Neural cell (in vitro differentiated cells): Measurements from ENCODE around the gene CCNY. TPM values are rescaled to one million over a fixed set of nuclear protein-coding genes. Genes with fewer than 3 reads are reported as not detected.

Experiments used
- H2AFZ ChIP-seq: fragments of 200-600, 300-800 bp; sonication (generic), shearing (Covaris generic); 2 replicates; pipeline ENCODE4 v1.6.0; 2014; ENCODE audit warnings: low read depth, mild to moderate bottlenecking, antibody characterized with exemption, low read length, moderate library complexity
- H3F3A ChIP-seq: fragments of 200-600 bp; shearing (Covaris generic); 2 replicates; pipeline ENCODE4 v1.6.1; 2016; ENCODE audit warnings: mild to moderate bottlenecking, moderate library complexity, mixed read lengths, antibody characterized with exemption, low read length; ENCODE audit not compliant: insufficient read depth, poor library complexity, severe bottlenecking
- H3K27ac ChIP-seq: fragments of 200-600, 300-800 bp; sonication (generic), shearing (Covaris generic); 2 replicates; pipeline ENCODE4 v1.5.1; 2014; ENCODE audit warnings: mild to moderate bottlenecking, low read length, moderate library complexity
- H3K27me3 ChIP-seq: fragments of 300-800, 200-600 bp; sonication (generic), shearing (Covaris generic); 2 replicates; pipeline ENCODE4 v1.6.0; 2014; ENCODE audit warnings: mild to moderate bottlenecking, low read depth, low read length, moderate library complexity; ENCODE audit not compliant: insufficient read depth
- H3K36me3 ChIP-seq: fragments of 300-800, 200-600 bp; sonication (generic), shearing (Covaris generic); 2 replicates; pipeline ENCODE4 v1.5.1; 2014; ENCODE audit warnings: mild to moderate bottlenecking, antibody characterized with exemption, low read length, moderate library complexity; ENCODE audit not compliant: insufficient read depth
- H3K4me2 ChIP-seq: fragments of 300-800, 200-600 bp; sonication (generic), shearing (Covaris generic); 2 replicates; pipeline ENCODE4 v1.6.0; 2014; ENCODE audit warnings: mild to moderate bottlenecking, low read length
- H3K4me3 ChIP-seq: fragments of 300-800, 200-600 bp; sonication (generic), shearing (Covaris generic); 2 replicates; pipeline ENCODE4 v1.5.1; 2014; ENCODE audit warnings: mild to moderate bottlenecking, low read length, moderate library complexity
- H3K79me2 ChIP-seq: fragments of 200-600 bp; shearing (Covaris generic); replicated peaks from 2 replicates; pipeline ENCODE4 v1.6.0; 2014; ENCODE audit warnings: mild to moderate bottlenecking, low read length, moderate library complexity; ENCODE audit not compliant: insufficient read depth
- H3K9ac ChIP-seq: fragments of 300-800, 200-600 bp; sonication (generic), shearing (Covaris generic); 2 replicates; pipeline ENCODE4 v1.6.1; 2016; ENCODE audit warnings: mild to moderate bottlenecking, low read length, mixed read lengths
- H3K9me2 ChIP-seq: fragments of 200-600 bp; shearing (Covaris generic); 2 replicates; pipeline ENCODE4 v1.6.1; 2016; ENCODE audit warnings: mild to moderate bottlenecking, low read length, mixed read lengths; ENCODE audit not compliant: insufficient read depth
- H3K9me3 ChIP-seq: fragments of 200-600, 300-800 bp; sonication (generic), shearing (Covaris generic); 2 replicates; pipeline ENCODE4 v1.6.1; 2016; ENCODE audit warnings: mild to moderate bottlenecking, mixed run types, low read length, moderate library complexity, mixed read lengths
- H4K20me1 ChIP-seq: fragments of 200-600 bp; shearing (Covaris generic); 2 replicates; pipeline ENCODE4 v1.6.1; 2016; ENCODE audit warnings: mild to moderate bottlenecking, mixed run types; ENCODE audit not compliant: insufficient read depth
- EP300 ChIP-seq: fragments of 450-650 bp; conservative IDR thresholded peaks from 2 replicates; pipeline ENCODE4 v1.6.1; 2014; ENCODE audit warnings: antibody characterized with exemption, mild to moderate bottlenecking, moderate library complexity; ENCODE audit not compliant: poor library complexity, severe bottlenecking
- EZH2 ChIP-seq: fragments of 200-600, 300-800 bp; shearing (Covaris generic), sonication (generic); IDR thresholded peaks from 2 replicates; pipeline ENCODE4 v1.6.1; 2014; ENCODE audit warnings: antibody characterized with exemption, low read length, borderline replicate concordance, mild to moderate bottlenecking; ENCODE audit not compliant: insufficient read depth, poor library complexity, severe bottlenecking
- MXI1 ChIP-seq: fragments of 450-650 bp; conservative IDR thresholded peaks from 2 replicates; pipeline ENCODE4 v1.6.1; 2014; ENCODE audit warnings: antibody characterized with exemption, mild to moderate bottlenecking; ENCODE audit not compliant: poor library complexity, severe bottlenecking
- POLR2AphosphoS5 ChIP-seq: IDR thresholded peaks from 2 replicates; pipeline ENCODE4 v1.6.1; 2012
- RAD21 ChIP-seq: fragments of 450-650 bp; conservative IDR thresholded peaks from 2 replicates; pipeline ENCODE4 v1.6.1; 2014; ENCODE audit warnings: antibody characterized with exemption, mild to moderate bottlenecking, moderate library complexity
- SMC3 ChIP-seq: fragments of 450-650 bp; conservative IDR thresholded peaks from 2 replicates; pipeline ENCODE4 v1.6.1; 2014; ENCODE audit warnings: antibody characterized with exemption, mild to moderate bottlenecking, moderate library complexity; ENCODE audit not compliant: poor library complexity
- TAF1 ChIP-seq: IDR thresholded peaks from 2 replicates; pipeline ENCODE4 v1.6.1; 2012; ENCODE audit warnings: low read depth
- polyA plus RNA-seq: library from polyadenylated mRNA; depleted of rRNA; stranded (reverse); fragments of >200 nt; gene quantifications from 2 replicates; pipeline ENCODE4 v1.2.3, GENCODE V29; 2014
- TF ChIP-seq, protein P1 (sequence below): IDR thresholded peaks from 2 replicates; pipeline ENCODE4 v1.6.1; 2012; ENCODE audit warnings: borderline replicate concordance
- TF ChIP-seq, protein P2 (sequence below): fragments of 450-650 bp; IDR thresholded peaks from 2 replicates; pipeline ENCODE4 v1.5.1; 2014; ENCODE audit warnings: antibody characterized with exemption, mild to moderate bottlenecking, moderate library complexity; ENCODE audit not compliant: poor library complexity, severe bottlenecking

The CCNY gene
- polyA plus RNA-seq, 1 donor from 2014 or later = 36.4 TPM

DNA sequence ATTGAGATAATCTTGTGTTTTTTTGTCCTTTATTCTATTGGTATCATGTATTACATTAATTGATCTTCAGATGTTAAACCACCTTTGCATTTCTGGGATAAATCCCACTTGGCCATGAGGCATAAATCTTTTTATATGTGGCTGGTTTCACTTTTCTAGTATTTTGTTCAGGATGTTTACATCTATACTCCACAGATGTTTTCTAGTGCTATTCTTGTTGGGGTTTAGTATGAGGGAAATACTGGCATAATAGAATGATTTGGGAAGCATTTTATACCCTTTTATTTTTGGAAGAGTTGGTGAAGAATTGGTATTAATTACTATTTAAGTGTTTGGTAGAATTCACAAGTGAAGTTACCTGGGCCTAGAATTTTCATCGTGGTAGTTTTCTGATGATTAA lies 41.8 kb upstream of the CCNY start:
- H2AFZ ChIP-seq = no peak overlapping the region
- no peaks in the 10 kb centered on the region for H4K20me1 ChIP-seq
- TF ChIP-seq POLR2AphosphoS5 (no peak), EZH2 (no peak), SMC3 (no peak), MXI1 (no peak), RAD21 (no peak), EP300 (no peak)
- TF ChIP-seq, protein P1, sequence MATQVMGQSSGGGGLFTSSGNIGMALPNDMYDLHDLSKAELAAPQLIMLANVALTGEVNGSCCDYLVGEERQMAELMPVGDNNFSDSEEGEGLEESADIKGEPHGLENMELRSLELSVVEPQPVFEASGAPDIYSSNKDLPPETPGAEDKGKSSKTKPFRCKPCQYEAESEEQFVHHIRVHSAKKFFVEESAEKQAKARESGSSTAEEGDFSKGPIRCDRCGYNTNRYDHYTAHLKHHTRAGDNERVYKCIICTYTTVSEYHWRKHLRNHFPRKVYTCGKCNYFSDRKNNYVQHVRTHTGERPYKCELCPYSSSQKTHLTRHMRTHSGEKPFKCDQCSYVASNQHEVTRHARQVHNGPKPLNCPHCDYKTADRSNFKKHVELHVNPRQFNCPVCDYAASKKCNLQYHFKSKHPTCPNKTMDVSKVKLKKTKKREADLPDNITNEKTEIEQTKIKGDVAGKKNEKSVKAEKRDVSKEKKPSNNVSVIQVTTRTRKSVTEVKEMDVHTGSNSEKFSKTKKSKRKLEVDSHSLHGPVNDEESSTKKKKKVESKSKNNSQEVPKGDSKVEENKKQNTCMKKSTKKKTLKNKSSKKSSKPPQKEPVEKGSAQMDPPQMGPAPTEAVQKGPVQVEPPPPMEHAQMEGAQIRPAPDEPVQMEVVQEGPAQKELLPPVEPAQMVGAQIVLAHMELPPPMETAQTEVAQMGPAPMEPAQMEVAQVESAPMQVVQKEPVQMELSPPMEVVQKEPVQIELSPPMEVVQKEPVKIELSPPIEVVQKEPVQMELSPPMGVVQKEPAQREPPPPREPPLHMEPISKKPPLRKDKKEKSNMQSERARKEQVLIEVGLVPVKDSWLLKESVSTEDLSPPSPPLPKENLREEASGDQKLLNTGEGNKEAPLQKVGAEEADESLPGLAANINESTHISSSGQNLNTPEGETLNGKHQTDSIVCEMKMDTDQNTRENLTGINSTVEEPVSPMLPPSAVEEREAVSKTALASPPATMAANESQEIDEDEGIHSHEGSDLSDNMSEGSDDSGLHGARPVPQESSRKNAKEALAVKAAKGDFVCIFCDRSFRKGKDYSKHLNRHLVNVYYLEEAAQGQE = no peak
- TF ChIP-seq, protein P2, sequence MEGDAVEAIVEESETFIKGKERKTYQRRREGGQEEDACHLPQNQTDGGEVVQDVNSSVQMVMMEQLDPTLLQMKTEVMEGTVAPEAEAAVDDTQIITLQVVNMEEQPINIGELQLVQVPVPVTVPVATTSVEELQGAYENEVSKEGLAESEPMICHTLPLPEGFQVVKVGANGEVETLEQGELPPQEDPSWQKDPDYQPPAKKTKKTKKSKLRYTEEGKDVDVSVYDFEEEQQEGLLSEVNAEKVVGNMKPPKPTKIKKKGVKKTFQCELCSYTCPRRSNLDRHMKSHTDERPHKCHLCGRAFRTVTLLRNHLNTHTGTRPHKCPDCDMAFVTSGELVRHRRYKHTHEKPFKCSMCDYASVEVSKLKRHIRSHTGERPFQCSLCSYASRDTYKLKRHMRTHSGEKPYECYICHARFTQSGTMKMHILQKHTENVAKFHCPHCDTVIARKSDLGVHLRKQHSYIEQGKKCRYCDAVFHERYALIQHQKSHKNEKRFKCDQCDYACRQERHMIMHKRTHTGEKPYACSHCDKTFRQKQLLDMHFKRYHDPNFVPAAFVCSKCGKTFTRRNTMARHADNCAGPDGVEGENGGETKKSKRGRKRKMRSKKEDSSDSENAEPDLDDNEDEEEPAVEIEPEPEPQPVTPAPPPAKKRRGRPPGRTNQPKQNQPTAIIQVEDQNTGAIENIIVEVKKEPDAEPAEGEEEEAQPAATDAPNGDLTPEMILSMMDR = no peak
- H3K9me3 ChIP-seq = no peaks in the 10 kb centered on the region
- H3K9ac ChIP-seq = no peak overlapping the region
- H3K9me2 ChIP-seq = no peaks in the 10 kb centered on the region
- H3K79me2 ChIP-seq = no peaks in the 10 kb centered on the region
- no peak overlapping the region for H3K4me2 ChIP-seq
- H3K27ac ChIP-seq = no peak overlapping the region
- H3K36me3 ChIP-seq = no peaks in the 10 kb centered on the region
- no peak overlapping the region for H3K4me3 ChIP-seq
- H3F3A ChIP-seq = no peaks in the 10 kb centered on the region
- H3K27me3 ChIP-seq = no peaks in the 10 kb centered on the region

DNA sequence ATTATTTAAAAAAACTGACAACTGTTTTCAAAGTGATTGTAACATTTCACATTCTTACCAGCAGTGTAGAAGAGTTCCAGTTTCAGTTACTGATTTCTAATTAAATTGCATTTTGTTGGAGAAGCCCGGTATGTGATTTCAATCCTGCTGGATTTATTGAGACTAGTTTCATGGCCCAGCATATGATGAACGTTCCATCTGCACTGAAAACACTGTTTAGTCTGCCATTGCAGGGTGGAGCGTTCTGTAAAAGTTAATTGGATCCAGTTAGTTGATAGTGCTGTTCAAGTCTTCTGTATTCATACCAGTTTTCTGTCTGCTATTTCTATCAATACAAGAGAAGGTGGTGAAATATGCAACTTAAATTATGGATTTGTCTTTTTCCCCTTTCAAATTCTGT lies 37.3 kb upstream of the CCNY start:
- H3K9me2 ChIP-seq = no peaks in the 10 kb centered on the region
- no peaks in the 10 kb centered on the region for H4K20me1 ChIP-seq
- H2AFZ ChIP-seq = no peak overlapping the region
- H3K4me3 ChIP-seq = no peak overlapping the region
- H3K27me3 ChIP-seq = no peaks in the 10 kb centered on the region
- TF ChIP-seq TAF1 = no peak
- no peak for TF ChIP-seq MXI1
- no peak for TF ChIP-seq RAD21
- TF ChIP-seq, protein P2 = no peak
- TF ChIP-seq EZH2 = no peak
- TF ChIP-seq, protein P1 = no peak
- no peak for TF ChIP-seq EP300
- no peak for TF ChIP-seq POLR2AphosphoS5
- TF ChIP-seq SMC3 = no peak
- no peak overlapping the region for H3K9ac ChIP-seq
- H3K27ac ChIP-seq = no peak overlapping the region
- H3F3A ChIP-seq = no peaks in the 10 kb centered on the region
- no peaks in the 10 kb centered on the region for H3K79me2 ChIP-seq
- no peak overlapping the region for H3K4me2 ChIP-seq
- H3K36me3 ChIP-seq = no peaks in the 10 kb centered on the region
- no peaks in the 10 kb centered on the region for H3K9me3 ChIP-seq
